Measurements from ENCODE around the gene ANKRD27. TPM values are rescaled to one million over a fixed set of nuclear protein-coding genes. Genes with fewer than 3 reads are reported as not detected.
"Not testable (repeated sequence)": the region's sequence is repeated elsewhere in the genome, so short reads cannot be mapped to it uniquely, and the experiment has no call there.

ANKRD27 gene
- polyA plus RNA-seq, 3 donors = 19.6 to 23.8 (median 23.2) TPM

GRCh38 chr19:32656379-32656778 is 18.6 kb downstream of the ANKRD27 start:
- not testable (repeated sequence) for DNase-seq

DNA sequence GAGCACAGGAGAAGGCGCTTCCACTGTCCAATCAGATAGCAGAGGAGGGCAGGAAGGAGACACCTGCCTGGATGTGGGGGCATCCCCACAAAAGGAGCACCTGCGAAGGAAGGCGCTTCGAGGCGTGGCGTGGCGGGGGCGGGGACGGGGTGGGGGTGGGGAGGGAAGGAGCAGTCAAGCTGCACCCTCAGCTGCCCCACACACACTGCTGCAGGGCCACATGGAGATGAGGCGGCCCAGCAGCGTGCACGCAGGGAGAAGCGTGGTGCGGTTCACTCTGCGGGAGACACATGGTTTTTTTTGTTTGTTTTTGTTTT is 21.4 kb downstream of the ANKRD27 start:
- DNase-seq = no peak

GRCh38 chr19:32652894-32653598 is 21.9 kb downstream of the ANKRD27 start:
- DNase-seq = no peak

- DNase-seq = not testable (repeated sequence)
Measured at GRCh38 chr19:32652331-32652730, 22.6 kb downstream of the ANKRD27 start.

DNA sequence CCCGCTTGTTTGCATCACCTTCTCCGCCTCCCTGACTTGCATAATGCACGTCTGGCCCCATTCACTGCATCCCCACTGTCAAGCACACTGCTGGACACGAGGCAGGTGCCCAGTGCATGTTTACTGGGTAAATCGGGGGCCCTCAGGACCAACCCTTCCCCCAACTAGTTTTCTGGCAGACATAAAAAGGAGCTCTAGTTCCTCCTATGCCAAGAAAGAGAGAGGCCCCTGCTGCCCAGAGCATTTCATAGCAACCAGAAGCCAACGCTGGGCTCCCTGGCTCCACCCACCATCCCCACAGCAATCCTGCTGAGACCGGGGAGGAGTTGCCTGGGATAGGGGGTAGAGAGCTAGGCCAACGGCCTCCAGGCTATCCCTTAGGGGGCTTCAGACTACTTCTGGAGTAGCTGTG is 23.2 kb downstream of the ANKRD27 start:
- DNase-seq = peak; percentile 7

DNA sequence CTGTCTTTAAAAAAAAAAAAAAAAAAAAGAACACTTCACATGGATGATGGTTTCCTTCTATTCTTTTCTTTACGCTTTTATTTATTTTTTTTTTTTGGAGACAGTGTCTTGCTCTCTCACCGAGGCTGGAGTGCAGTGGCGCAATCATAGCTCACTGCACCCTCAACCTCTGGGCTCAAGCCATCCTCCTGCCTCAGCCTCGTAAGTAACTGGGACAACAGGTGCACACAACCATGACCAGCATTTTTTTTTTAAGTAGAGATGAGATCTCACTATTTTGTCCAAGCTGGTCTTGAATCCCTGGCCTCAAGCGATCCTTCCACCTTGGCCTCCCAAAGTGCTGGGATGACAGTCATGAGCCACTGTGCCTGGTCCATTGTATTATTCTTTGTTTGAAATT is 24.3 kb downstream of the ANKRD27 start:
- DNase-seq = no peak

GRCh38 chr19:32649751-32650150 is 25.2 kb downstream of the ANKRD27 start:
- no peak for DNase-seq

- DNase-seq = no peak
Measured at GRCh38 chr19:32647361-32647760, 27.6 kb downstream of the ANKRD27 start.

DNA sequence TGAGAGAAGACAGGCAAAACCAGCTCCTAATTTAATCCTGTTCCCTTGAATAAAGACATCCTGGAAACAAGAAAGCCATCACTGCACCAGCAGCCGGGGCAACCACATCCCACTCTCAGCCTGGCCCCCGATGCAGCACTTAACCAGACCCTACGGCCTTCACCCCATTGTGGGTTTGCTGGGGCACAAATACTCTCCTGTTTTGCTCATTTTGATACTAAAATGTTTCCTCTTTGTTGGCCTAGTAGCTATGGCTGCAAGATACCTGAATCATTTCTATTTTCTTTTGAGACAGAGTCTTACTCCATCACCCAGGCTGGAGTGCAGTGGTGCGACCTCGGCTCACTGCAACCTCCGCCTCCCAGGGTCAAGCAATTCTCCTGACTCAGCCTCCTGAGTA is 28.4 kb downstream of the ANKRD27 start:
- DNase-seq = no peak

GRCh38 chr19:32642771-32643170 is 32.2 kb downstream of the ANKRD27 start:
- no peak for DNase-seq

- no peak for DNase-seq
Measured at GRCh38 chr19:32638625-32639024, 36.4 kb downstream of the ANKRD27 start.

DNA sequence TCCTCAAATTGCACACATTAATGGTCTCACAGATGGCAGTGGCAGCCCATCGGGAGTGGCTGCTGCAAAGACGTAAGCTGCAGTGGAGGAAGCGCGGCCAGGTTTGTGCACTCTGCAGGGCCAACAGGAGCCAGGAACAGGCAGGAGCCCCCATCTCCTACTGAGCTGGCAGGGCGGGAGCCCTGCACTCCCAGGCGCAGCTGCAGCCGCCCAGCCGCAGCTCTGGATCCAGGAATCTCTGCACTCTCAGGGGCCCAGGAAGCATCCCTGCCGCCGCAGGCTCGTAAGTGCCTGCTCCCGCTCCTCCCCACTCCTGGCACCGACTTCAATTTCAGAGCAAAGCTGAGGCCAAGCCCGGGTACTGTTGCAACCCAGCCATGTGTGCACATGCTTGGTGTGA is 37.5 kb downstream of the ANKRD27 start:
- no peak for DNase-seq

DNA sequence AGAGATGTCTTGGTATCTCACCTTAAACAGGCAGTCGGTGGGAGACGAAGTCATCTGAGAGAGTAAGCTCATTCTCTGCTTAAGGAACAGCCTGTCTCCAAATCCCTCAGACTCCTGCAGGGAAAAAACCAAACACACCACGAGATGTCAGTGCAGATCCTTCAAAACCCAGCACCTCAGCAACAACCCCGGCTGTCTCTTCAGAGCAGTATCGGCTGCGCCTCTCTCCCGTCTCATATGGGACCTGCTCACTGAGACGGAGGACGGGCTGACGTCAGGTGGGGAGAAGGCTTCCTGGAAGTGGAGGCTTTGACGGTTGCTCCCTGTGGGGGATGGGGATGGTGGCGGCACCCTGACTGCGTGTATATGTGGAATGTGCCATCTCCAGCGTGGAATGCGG is 43.6 kb downstream of the ANKRD27 start:
- DNase-seq = no peak

- no peak for DNase-seq
Measured at GRCh38 chr19:32630338-32630737, 44.6 kb downstream of the ANKRD27 start.

GRCh38 chr19:32627714-32628270 is 47.2 kb downstream of the ANKRD27 start:
- DNase-seq = no peak

GRCh38 chr19:32626969-32627368 is 48.0 kb downstream of the ANKRD27 start:
- no peak for DNase-seq

- no peak for DNase-seq
Measured at GRCh38 chr19:32624410-32624809, 50.6 kb downstream of the ANKRD27 start.

DNA sequence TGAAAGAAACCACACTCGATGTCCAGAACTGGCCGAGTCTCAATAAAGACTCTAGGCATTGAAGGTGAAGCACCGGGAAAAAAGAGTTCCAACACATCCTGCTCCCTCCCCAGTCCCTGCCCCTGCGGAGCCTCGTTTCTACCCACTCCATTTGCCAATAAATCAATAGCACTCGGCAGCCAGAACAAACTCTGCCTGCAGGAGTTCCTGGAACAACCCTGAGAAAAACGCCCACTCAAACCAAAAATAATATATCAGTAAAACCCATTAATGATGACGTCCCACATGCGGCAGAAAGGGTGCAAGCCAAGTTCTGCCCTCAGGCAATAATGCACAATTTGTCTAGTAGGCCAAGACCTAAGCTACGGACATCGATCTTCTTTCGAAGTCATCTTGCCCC is 53.0 kb downstream of the ANKRD27 start:
- no peak for DNase-seq

- no peak for DNase-seq
Measured at GRCh38 chr19:32619051-32619685, 55.8 kb downstream of the ANKRD27 start.

DNA sequence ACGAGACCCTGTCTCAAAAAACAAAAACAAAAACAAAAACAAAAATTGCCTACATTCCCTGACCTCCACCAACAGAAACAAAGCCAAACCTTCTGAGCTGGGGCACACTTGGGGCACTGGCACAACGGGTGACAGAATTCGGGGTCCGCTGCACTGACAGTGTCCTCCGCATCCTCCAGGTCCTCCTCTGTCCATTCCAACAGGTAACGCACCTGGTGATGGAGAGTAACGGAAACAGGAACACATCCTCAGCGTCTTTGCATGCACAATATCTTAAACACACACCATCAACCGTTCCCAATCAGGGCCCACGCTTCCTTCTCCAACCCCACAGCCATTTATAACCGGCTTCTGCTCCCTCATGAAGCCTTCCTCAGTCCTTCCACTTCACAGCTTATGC is 59.4 kb downstream of the ANKRD27 start:
- no peak for DNase-seq

DNA sequence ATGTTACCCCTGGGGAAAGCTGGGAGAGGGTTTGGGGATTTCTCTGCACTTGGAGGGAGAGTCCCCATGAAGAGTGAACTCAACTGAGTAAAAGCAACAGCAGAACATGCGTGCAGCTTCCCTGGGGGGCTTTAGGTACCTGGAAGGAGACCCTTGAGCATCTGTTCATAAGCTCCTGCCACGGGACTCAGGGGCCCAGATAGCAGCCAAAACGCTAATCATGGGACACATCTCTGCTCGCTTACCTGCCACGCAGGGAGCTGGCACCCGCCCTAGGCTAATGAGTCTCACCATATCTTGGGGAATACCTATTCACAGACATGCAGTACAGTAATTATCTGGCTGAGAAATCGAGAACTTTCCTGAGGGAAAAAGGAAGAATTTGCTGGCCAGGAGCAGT is 60.1 kb downstream of the ANKRD27 start:
- no peak for DNase-seq

- no peak for DNase-seq
Measured at GRCh38 chr19:32613008-32613407, 62.0 kb downstream of the ANKRD27 start.

- no peak for DNase-seq
Measured at GRCh38 chr19:32611161-32611560, 63.8 kb downstream of the ANKRD27 start.

DNA sequence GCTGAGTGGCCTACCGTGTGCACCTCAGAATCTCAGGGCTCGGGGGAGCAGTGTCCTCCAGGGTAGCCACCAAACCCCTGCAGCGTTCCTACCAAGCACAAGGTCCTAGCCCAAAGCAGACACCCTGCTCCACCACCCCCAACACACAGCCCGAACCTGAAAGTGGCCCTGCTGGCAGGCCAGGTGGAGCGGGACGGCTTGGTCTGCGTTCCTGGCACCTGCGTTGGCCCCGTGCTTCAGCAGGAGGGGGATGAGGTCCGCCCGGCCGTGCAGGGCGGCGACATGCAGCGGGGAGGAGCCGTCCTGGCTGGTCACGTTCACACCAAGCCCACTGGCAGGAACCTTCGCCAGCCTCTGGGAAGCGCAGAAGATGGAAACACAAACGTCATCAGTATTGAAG is 67.5 kb downstream of the ANKRD27 start:
- DNase-seq = no peak
